NAMALWA (cell line): ENCODE results near the gene GDF2.

Experiments used
- DNase-seq: peaks from one replicate; pipeline ENCODE4 v3.0.0-alpha.2; 2015; ENCODE audit warnings: low spot score

The GDF2 gene

GRCh38 chr10:47368431-47369180 is 46.4 kb downstream of the GDF2 start:
- DNase-seq, result no peak

GRCh38 chr10:47369251-47369894 is 47.1 kb downstream of the GDF2 start:
- no peak for DNase-seq

- DNase-seq, result no peak
These were observed 47.9 kb downstream of the GDF2 start for GRCh38 chr10:47370015-47370767.

- DNase-seq, result no peak
These were observed 48.6 kb downstream of the GDF2 start for GRCh38 chr10:47370878-47371277.

- DNase-seq, result no peak
These were observed 49.6 kb downstream of the GDF2 start for GRCh38 chr10:47371629-47372485.

GRCh38 chr10:47372726-47373125 is 50.5 kb downstream of the GDF2 start:
- DNase-seq, result no peak

GRCh38 chr10:47374611-47375536 is 52.6 kb downstream of the GDF2 start:
- DNase-seq, result no peak

GRCh38 chr10:47376522-47377220 is 54.4 kb downstream of the GDF2 start:
- DNase-seq, result no peak
